Panc1 (cell line): ENCODE measurements around the gene LPIN2. TPM values are rescaled to one million over a fixed set of nuclear protein-coding genes. Genes with fewer than 3 reads are reported as not detected.

Source experiments
- ATAC-seq: fragments of 200-7000 bp; cut with Tn5 transposase; 2 replicates; pipeline ENCODE4 v1.9.1; 2020; ENCODE audit warnings: mild to moderate bottlenecking, moderate library complexity
- BruUV-seq: library from RNA; stranded (reverse); fragments of 400-500 nt; replicated peaks from 2 replicates; lab custom pipeline; 2021; lab: Mats Ljungman, UMichigan
- CTCF ChIA-PET: fragments of 300-600 bp; sonication (Branson Sonifier 250); formaldehyde crosslinking; loops from one replicate; lab custom pipeline; 2022; ENCODE audit warnings: antibody characterized with exemption; lab: Charles Lee
- POLR2A ChIA-PET: fragments of 300-600 bp; sonication (Branson Sonifier 250); formaldehyde crosslinking; loops from one replicate; lab custom pipeline; 2022; ENCODE audit warnings: antibody characterized with exemption; lab: Charles Lee
- DNase-seq: peaks from one replicate; pipeline ENCODE4 v3.0.0-alpha.2; 2010; ENCODE audit warnings: low read depth, low spot score
- H3K27ac ChIP-seq: 2 replicates; pipeline ENCODE4 v1.5.1; 2011; ENCODE audit warnings: mild to moderate bottlenecking, low read length, inconsistent platforms
- H3K27me3 ChIP-seq: fragments of 200-500 bp; sonication (Bioruptor generic); 2 replicates; pipeline ENCODE4 v1.6.0; 2014; ENCODE audit warnings: low read length, inconsistent platforms; ENCODE audit not compliant: control insufficient read depth, insufficient read depth
- H3K36me3 ChIP-seq: fragments of 200-500 bp; sonication (Bioruptor generic); 2 replicates; pipeline ENCODE4 v1.5.1; 2014; ENCODE audit warnings: inconsistent platforms, mild to moderate bottlenecking, low read length, moderate library complexity; ENCODE audit not compliant: control insufficient read depth, insufficient read depth
- H3K4me1 ChIP-seq: 2 replicates; pipeline ENCODE4 v1.5.1; 2011; ENCODE audit warnings: inconsistent platforms, mild to moderate bottlenecking, low read length, moderate library complexity; ENCODE audit not compliant: control insufficient read depth, insufficient read depth
- H3K4me3 ChIP-seq, 2 experiments: 2 replicates each; pipeline ENCODE4 v1.5.1; 2011 to 2012; ENCODE audit warnings: low read depth in 2 of 2, low read length in 2 of 2, mild to moderate bottlenecking in 2 of 2, inconsistent platforms in 1 of 2, moderate library complexity in 1 of 2
- H3K9me3 ChIP-seq: fragments of 200-500 bp; sonication (Bioruptor generic); 2 replicates; pipeline ENCODE4 v1.5.1; 2014; ENCODE audit warnings: low read depth, mild to moderate bottlenecking, inconsistent platforms, low read length, moderate library complexity; ENCODE audit not compliant: control insufficient read depth, insufficient read depth
- POLR2AphosphoS5 ChIP-seq: IDR thresholded peaks from 2 replicates; pipeline ENCODE4 v1.6.1; 2012; ENCODE audit warnings: mild to moderate bottlenecking, low read depth, low read length, moderate library complexity
- SIN3A ChIP-seq: IDR thresholded peaks from 2 replicates; pipeline ENCODE4 v1.6.1; 2012; ENCODE audit warnings: low read depth, mild to moderate bottlenecking, low read length, moderate library complexity, borderline replicate concordance; ENCODE audit not compliant: insufficient read depth
- TCF7L2 ChIP-seq: IDR thresholded peaks from 2 replicates; pipeline ENCODE4 v1.6.1; 2011; ENCODE audit warnings: mild to moderate bottlenecking, low read depth, low read length, inconsistent platforms
- in situ Hi-C: cut with HindIII; loops from 2 replicates; pipeline ENCODE4 v1.10.0; 2016; ENCODE audit warnings: low sequenced_read_pairs, low pct_unique_long_range_greater_than_20kb
- intact Hi-C: fragments of 100-400 bp; cut with micrococcal nuclease; formaldehyde crosslinking; loops from one replicate; pipeline ENCODE4 v1.10.0; 2022; ENCODE audit not compliant: unreplicated experiment
- total RNA-seq: library from RNA; stranded (reverse); gene quantifications from one replicate; pipeline ENCODE4 v1.2.1, GENCODE V29; 2021; ENCODE audit not compliant: unreplicated experiment
- TF ChIP-seq, protein P1 (sequence below), 2 experiments: IDR thresholded peaks; 2 replicates each; pipeline ENCODE4 v1.6.1; 2011 to 2012; ENCODE audit warnings: low read depth in 2 of 2, control low read depth in 1 of 2, low read length in 1 of 2, mild to moderate bottlenecking in 1 of 2, moderate library complexity in 1 of 2; ENCODE audit not compliant: insufficient read depth in 1 of 2
- TF ChIP-seq, protein P2 (sequence below): fragments of 450-650 bp; IDR thresholded peaks from 2 replicates; pipeline ENCODE4 v1.5.1; 2017; ENCODE audit warnings: mild to moderate bottlenecking

LPIN2 gene
- total RNA-seq, 1 experiment from 2014 or later = 38.3 TPM

DNA sequence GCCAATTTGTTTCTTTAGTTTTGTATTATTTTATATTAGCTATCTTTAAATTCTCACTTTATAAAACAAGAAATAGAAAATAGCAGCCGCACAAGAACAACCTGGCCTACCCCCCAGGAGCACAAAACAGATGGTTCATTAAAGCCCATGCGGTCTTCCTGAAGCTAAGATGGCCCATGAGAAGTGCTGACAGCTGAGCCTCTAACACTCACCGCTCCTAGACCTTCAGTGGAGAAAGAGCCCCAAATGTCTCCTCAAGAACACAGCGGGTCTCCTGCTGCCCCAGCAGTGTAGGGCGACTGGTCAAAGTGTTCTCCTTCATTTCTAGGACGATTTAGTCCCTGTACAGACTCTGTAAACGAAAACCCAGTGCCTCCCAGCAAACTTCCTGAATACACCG lies 45.1 kb downstream of the LPIN2 start:
- no peak for ATAC-seq
- ChIA-PET CTCF (interaction anchor here (0.7 kb wide), 1 partner anchor 20 kb away, joined by 6 read pairs; no protein-coding TSS in a partner anchor), POLR2A (no interaction called here)
- Histone ChIP-seq H3K27me3 (no peaks in the 10 kb centered on the region), H3K9me3 (no peaks in the 10 kb centered on the region), H3K27ac (0 out of 2 replicates have a peak overlapping the region, but pooled peaks have one; percentile 4), H3K4me3 (no peak overlapping the region), H3K4me1 (peaks cover 42% of the 10 kb centered on the region), H3K36me3 (no peaks in the 10 kb centered on the region)
- in situ Hi-C loops = no loop called here
- no peak for DNase-seq
- TF ChIP-seq TCF7L2 = no peak
- TF ChIP-seq, protein P1, sequence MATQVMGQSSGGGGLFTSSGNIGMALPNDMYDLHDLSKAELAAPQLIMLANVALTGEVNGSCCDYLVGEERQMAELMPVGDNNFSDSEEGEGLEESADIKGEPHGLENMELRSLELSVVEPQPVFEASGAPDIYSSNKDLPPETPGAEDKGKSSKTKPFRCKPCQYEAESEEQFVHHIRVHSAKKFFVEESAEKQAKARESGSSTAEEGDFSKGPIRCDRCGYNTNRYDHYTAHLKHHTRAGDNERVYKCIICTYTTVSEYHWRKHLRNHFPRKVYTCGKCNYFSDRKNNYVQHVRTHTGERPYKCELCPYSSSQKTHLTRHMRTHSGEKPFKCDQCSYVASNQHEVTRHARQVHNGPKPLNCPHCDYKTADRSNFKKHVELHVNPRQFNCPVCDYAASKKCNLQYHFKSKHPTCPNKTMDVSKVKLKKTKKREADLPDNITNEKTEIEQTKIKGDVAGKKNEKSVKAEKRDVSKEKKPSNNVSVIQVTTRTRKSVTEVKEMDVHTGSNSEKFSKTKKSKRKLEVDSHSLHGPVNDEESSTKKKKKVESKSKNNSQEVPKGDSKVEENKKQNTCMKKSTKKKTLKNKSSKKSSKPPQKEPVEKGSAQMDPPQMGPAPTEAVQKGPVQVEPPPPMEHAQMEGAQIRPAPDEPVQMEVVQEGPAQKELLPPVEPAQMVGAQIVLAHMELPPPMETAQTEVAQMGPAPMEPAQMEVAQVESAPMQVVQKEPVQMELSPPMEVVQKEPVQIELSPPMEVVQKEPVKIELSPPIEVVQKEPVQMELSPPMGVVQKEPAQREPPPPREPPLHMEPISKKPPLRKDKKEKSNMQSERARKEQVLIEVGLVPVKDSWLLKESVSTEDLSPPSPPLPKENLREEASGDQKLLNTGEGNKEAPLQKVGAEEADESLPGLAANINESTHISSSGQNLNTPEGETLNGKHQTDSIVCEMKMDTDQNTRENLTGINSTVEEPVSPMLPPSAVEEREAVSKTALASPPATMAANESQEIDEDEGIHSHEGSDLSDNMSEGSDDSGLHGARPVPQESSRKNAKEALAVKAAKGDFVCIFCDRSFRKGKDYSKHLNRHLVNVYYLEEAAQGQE (IDR thresholded peaks at IDR 0.05; ENCODE audit: insufficient read depth in 1 of 2, low read depth in 2 of 2, low read length in 1 of 2) = no peak
- TF ChIP-seq POLR2AphosphoS5 = no peak
- TF ChIP-seq, protein P2, sequence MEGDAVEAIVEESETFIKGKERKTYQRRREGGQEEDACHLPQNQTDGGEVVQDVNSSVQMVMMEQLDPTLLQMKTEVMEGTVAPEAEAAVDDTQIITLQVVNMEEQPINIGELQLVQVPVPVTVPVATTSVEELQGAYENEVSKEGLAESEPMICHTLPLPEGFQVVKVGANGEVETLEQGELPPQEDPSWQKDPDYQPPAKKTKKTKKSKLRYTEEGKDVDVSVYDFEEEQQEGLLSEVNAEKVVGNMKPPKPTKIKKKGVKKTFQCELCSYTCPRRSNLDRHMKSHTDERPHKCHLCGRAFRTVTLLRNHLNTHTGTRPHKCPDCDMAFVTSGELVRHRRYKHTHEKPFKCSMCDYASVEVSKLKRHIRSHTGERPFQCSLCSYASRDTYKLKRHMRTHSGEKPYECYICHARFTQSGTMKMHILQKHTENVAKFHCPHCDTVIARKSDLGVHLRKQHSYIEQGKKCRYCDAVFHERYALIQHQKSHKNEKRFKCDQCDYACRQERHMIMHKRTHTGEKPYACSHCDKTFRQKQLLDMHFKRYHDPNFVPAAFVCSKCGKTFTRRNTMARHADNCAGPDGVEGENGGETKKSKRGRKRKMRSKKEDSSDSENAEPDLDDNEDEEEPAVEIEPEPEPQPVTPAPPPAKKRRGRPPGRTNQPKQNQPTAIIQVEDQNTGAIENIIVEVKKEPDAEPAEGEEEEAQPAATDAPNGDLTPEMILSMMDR = no peak
- TF ChIP-seq SIN3A = no peak
- intact Hi-C loops = loop anchor here (10.0 kb wide), 1 partner anchor 57 kb away; no protein-coding TSS in a partner anchor
- no TSS peak for BruUV-seq

DNA sequence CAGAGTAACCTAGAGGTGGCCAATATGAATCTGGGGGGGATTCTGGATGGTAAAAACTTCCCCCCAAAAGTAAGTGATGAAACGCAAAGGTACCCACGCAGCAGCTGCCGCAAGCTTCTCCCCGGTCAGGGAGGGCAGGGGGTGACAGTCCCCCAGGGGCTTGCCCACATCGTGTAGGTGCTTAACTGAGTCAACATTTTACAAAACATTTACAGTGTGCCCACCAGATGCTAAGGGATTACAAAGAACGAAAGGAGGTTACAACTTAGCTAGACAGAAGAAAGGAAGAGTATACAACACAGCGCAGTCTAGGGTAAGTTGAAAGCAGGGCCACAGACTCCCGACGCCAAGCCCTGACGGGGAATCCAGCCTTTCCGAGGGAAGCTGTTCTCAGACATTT lies 45.6 kb downstream of the LPIN2 start:
- peaks cover 42% of the 10 kb centered on the region for H3K4me1 ChIP-seq
- in situ Hi-C loops (no loop called here), intact Hi-C loops (loop anchor here (10.0 kb wide), 1 partner anchor 57 kb away; no protein-coding TSS in a partner anchor)
- H3K36me3 ChIP-seq = no peaks in the 10 kb centered on the region
- no peak overlapping the region for H3K4me3 ChIP-seq
- TF ChIP-seq, protein P2 = no peak
- TF ChIP-seq SIN3A = no peak
- TF ChIP-seq TCF7L2 = no peak
- no peak for TF ChIP-seq POLR2AphosphoS5
- TF ChIP-seq, protein P1 (IDR thresholded peaks at IDR 0.05; ENCODE audit: insufficient read depth in 1 of 2, low read depth in 2 of 2, low read length in 1 of 2) = no peak
- no TSS peak for BruUV-seq
- DNase-seq (no peak), ATAC-seq (no peak)
- POLR2A ChIA-PET = no interaction called here
- H3K9me3 ChIP-seq = no peaks in the 10 kb centered on the region
- CTCF ChIA-PET = no interaction called here
- H3K27ac ChIP-seq = no peak overlapping the region
- H3K27me3 ChIP-seq = no peaks in the 10 kb centered on the region
